ENCODE measurements around the gene THRA. TPM values are rescaled to one million over a fixed set of nuclear protein-coding genes. Genes with fewer than 3 reads are reported as not detected.

The THRA gene
- total RNA-seq, 4 donors from 2014 or later, result 34.0 to 52.9 (median 44.8) TPM

DNA sequence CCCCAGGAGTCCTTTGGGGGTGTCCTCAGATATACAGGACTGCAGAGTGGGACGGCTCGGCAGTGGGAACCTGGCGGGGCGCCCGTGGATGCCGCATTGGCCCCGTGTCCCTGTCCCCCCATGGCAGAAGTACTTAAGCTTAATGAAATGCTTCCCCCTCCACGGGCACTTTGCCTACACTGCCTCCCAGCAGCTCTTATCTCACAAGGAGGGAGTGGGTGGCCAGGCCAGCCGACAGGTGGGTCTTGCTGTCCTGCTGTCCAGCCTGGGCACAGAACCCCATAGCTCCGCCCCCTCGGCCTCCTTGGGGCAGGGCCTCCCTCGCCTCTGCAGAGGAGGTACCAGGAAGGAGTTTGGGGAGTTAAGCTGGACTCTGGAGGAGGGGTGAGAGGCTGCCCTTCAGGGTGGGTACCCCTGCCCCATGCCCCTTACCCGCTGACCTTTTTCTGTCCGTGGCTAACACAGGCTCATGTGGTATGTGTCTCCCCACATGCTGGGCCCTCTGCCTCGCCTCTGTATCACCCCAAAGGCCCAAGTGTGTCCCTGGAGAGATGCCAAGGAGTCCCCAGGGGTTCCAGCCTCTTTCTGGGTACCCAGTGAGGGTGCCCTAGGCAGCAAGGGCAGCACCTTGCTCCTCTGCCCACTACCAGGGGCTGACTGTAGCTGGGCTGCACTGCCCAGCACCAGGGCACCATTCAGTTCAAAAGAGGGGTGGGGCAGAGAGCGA is 8.7 kb downstream of the THRA start:
- Histone ChIP-seq H3K36me3 (no peaks in the 10 kb centered on the region), H3K4me3 (replicated peaks in 1 of 3) (peak overlapping the region in 1 of 3 donors; percentile 11), H3K27me3 (no peaks in the 10 kb centered on the region), H3K9me3 (no peaks in the 10 kb centered on the region), H3K27ac (peak overlapping the region; percentile 92 to 94 (median 93)), H3K4me1 (peaks cover 86 to 92% of the 10 kb centered on the region in 2 donors)
- TF ChIP-seq, protein P1, sequence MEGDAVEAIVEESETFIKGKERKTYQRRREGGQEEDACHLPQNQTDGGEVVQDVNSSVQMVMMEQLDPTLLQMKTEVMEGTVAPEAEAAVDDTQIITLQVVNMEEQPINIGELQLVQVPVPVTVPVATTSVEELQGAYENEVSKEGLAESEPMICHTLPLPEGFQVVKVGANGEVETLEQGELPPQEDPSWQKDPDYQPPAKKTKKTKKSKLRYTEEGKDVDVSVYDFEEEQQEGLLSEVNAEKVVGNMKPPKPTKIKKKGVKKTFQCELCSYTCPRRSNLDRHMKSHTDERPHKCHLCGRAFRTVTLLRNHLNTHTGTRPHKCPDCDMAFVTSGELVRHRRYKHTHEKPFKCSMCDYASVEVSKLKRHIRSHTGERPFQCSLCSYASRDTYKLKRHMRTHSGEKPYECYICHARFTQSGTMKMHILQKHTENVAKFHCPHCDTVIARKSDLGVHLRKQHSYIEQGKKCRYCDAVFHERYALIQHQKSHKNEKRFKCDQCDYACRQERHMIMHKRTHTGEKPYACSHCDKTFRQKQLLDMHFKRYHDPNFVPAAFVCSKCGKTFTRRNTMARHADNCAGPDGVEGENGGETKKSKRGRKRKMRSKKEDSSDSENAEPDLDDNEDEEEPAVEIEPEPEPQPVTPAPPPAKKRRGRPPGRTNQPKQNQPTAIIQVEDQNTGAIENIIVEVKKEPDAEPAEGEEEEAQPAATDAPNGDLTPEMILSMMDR (IDR thresholded peaks at IDR 0.05), result peak in 1 of 6 experiments; percentile 5
- TF ChIP-seq POLR2A (IDR thresholded peaks at IDR 0.05), result no peak
- WGBS, 2 donors, result 33 to 42% methylated on average over 7 to 13 of the region's 16 CpGs
- DNase-seq, result peak; percentile 84 to 89
- intact Hi-C loops (cut with DNase I), result no loop called here

DNA sequence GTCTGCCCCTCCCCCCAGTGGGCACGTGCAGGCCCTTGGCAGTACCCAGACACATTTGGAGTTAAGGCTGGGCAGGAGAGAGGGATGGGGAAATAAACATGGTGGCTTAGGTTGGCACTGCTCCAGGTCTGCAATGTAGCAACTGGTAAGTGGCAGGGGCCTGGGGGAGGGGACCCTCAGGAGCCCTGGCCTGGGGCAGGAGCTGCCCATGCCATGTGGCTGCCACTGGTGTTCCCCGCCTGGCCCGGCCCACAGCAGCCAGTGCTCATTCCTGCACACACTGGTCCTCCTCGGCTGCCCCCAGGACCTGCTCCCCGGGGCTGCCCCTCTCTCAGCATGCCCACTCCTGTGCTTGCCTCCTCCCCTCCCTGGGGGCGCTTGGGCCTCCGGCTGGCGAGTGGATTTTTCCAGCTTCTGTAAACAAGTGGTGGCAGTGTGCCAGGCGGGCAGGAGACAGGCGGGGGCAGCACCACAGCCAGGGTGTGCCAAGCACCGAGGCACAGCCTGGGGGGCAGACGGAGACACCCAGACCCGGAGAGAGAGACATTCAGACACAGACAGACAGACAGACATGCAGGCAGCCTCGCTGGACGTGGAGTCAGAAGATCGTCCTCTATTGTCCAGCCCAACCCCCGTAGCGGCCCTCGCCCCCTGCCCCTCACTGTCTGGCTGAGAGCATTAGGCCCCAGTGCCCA is 9.4 kb downstream of the THRA start:
- no peaks in the 10 kb centered on the region for H3K9me3 ChIP-seq
- peaks cover 86 to 94% of the 10 kb centered on the region in 2 donors for H3K4me1 ChIP-seq
- peak overlapping the region in 1 of 3 donors; percentile 11 for H3K4me3 ChIP-seq (replicated peaks in 1 of 3)
- H3K27ac ChIP-seq, result peak overlapping the region; percentile 92 to 94 (median 93)
- WGBS, 2 donors, result 1 to 14% methylated on average over 14 of the region's 19 CpGs
- H3K27me3 ChIP-seq, result no peaks in the 10 kb centered on the region
- DNase-seq, result peak; percentile 94 to 98
- intact Hi-C loops (cut with DNase I), result no loop called here
- no peaks in the 10 kb centered on the region for H3K36me3 ChIP-seq
- no peak for TF ChIP-seq POLR2A (IDR thresholded peaks at IDR 0.05)
- TF ChIP-seq, protein P1 (IDR thresholded peaks at IDR 0.05), result no peak

DNA sequence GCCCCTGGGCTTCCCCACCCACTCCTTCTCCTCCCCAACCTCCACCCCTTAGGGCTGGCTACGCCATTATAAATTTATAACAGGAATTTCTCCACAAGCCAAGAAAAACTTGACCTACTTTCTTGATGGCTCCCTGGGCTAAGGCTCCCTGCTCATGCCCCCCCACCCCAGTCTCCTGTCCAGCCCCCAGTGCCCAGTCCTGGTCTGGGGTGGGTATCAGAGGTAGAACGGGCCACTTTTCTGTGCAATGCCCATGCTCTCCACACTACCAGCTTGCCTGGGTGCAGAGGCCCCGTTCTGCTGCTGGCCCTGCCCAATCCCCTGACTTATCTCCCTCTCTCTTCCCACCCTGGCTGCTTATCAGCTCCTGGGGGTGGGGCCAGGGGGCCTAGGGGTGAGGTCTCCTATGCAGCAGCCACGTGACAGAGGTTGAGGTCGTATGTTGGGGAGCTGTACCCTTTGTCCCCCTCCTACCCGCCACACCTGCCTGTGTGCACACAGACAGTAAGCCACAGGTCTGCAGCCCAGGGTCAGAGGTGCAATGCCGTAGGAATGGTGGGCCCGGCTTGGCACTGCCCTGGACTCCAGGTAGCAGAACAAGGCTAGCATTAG is 10.1 kb downstream of the THRA start:
- H3K36me3 ChIP-seq, result no peaks in the 10 kb centered on the region
- peaks cover 84 to 89% of the 10 kb centered on the region in 2 donors for H3K4me1 ChIP-seq
- no peak overlapping the region for H3K4me3 ChIP-seq (replicated peaks in 1 of 3)
- H3K9me3 ChIP-seq, result no peaks in the 10 kb centered on the region
- peak overlapping the region; percentile 92 to 94 (median 93) for H3K27ac ChIP-seq
- WGBS, 2 donors, result 44 to 56% methylated on average over 6 to 7 of the region's 8 CpGs
- H3K27me3 ChIP-seq, result no peaks in the 10 kb centered on the region
- intact Hi-C loops (cut with DNase I), result no loop called here
- peak; percentile 79 to 89 for DNase-seq
- no peak for TF ChIP-seq POLR2A (IDR thresholded peaks at IDR 0.05)
- TF ChIP-seq, protein P1 (IDR thresholded peaks at IDR 0.05), result peak in 1 of 6 experiments; percentile 8

DNA sequence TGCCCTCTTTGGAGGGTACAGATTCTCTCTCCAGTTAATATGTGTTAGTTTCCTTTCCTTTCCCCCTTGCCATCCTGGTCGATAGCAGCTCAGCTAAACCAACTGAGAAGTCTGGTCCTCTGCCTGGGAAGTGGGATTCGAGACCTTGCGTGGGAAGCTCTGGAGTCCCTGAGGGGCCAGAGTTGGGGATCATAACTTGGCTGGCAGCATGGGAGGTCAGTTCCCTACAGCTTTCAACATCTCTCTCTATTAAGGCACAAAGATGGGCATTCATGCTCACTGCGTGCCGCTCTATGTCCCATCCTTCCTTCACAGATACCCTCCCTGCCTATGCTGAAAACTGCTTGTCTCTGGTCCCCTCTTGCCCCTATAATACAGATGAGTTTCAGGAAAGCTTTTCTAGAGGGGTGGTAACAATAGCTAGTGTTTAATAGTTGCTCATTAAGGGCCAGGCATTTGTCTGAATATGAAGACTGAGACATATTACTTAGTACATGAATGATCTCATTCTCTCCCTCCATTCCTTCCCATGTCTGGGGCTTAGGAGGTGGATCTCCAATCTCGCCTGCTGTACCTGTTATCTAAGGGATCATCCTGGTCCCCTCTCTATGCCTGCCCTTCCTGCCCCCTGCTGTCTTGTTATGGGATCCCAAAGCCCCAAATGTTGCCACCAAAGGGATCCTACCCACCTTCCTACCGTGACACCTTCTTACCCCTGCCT is 10.8 kb downstream of the THRA start:
- TF ChIP-seq, protein P1 (IDR thresholded peaks at IDR 0.05), result no peak
- DNase-seq, result no peak
- intact Hi-C loops (cut with DNase I), result no loop called here
- Histone ChIP-seq H3K36me3 (no peaks in the 10 kb centered on the region), H3K9me3 (no peaks in the 10 kb centered on the region), H3K27me3 (no peaks in the 10 kb centered on the region), H3K27ac (peak overlapping the region; percentile 90 to 94 (median 93)), H3K4me3 (replicated peaks in 1 of 3) (no peak overlapping the region), H3K4me1 (peaks cover 76 to 81% of the 10 kb centered on the region in 2 donors)
- 84 to 89% methylated on average over 7 of the region's 7 CpGs for WGBS, 2 donors

Measured in thyroid gland (tissue), 4 donors.